Metanephros (tissue), 2 donors: Measurements from ENCODE around the gene ZNF598. TPM values are rescaled to one million over a fixed set of nuclear protein-coding genes. Genes with fewer than 3 reads are reported as not detected.

Experiments
- small RNA-seq: library from RNA; depleted of rRNA; stranded (forward); fragments of <200 nt; gene quantifications from one replicate; pipeline ENCODE3, GENCODE V24; 2014; ENCODE audit warnings: low replicate concordance
- total RNA-seq: library from RNA; depleted of rRNA; stranded (reverse); fragments of >200 nt; gene quantifications from one replicate; pipeline ENCODE4 v1.2.3, GENCODE V29; 2014

ZNF598 gene
- total RNA-seq = 20.9 TPM

DNA sequence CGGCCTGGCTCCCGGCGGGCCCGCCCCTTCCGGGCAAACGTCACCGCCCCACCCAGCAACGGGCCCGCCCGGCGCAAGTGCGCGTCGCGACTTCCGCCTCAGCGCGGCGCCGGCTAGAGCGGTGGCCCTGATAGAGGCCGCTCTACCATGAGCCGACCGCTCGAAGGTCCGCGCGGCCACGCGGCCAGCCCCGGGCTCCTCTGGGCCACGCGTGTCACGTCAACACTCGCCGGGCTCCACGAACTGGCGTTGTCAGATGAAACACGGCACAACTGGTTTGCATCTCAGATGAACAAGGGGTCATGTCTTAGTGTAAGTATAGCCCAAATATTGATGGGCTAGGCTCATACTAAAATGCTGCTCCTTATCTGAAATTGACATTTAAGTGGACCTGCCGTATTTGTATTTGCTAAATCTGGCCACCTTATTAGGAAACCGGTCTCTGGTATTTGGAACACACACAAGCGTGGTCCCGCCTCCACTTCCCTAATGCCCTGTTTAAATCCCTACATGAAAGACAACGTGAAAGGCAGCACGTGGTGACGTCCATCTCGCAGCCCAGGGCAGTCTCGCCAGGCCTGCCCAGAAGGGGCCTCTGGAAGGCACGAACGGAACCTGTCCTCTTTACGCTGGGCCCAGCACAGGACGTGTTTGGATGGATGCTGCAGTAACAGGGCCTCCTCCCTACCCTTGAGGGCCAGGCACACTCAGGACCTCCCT is at the start of gene ZNF598:
ZNF598 (minus strand) TSS at position 31 of the 720 bp plus-strand sequence.

DNA sequence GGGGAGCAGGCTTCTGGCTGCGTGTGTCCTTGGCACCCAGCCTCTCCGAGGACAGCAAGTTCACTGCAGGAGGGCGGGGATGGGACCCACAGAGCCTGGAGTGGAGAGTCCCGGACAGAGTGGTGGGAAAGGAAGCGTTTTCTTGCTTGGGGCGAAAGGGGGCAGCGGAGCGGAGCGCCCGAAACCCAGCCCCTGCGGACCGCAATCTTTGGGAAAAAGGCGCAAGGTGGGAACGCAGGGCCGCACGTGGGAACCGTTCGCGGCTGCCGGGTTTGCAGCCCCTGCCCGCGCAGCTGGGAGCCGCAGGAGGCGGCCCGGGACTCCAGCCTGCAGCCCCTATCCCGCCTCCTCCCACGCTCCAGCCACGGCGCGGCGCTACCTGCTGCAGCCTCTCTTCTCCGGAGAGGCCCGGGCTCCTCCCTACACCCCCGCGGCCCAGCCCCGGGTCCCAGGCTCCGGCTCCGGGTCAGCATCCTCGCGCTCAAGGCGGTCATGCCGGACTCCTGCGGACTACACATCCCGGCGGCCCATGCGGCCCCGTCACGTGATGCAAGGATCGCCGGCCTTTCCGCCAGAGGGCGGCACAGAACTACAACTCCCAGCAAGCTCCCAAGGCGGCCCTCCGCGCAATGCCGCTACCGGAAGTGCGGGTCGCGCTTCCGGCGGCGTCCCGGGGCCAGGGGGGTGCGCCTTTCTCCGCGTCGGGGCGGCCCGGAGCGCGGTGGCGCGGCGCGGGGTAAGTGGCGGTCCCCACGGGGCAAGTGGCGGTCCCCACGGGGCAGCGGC is 37.9 kb upstream of the ZNF598 start, which contains the start of the genes NTHL1 and TSC2:
NTHL1 (minus strand) TSS at position 505 of the 786 bp plus-strand sequence; CDS start at position 494, 11 bp downstream.
TSC2 (plus strand) TSS at position 656 of the 786 bp plus-strand sequence. CDS start 631 bp downstream, outside the sequence.

DNA sequence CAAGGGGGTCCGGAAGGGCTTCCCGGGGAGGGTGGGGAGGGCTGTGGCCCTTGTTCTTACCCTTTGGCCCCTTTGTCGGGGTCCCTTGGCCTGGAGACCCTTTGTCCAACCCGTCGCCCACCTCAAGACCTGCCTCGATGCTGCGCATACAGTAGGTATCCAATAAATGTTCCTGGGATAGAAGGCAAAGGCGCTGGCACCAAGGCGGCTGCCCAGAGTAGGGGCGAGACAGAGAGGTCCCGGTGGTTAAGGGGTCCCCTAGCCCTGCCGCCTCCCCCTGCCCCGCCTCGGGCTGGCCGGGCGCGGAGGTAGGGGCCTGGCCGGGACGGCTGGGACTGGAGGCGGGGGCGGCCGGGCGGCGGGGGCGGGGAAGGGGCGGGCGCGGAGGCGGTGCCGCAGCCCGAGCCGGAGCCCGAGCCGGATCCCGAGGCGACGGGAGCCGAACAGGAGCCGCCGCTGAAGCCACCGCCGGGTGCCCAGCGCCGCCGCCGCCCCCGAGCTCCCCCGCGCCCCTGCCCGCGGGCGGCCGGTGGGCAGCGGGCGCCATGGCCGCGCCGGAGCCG is 16.9 kb upstream of the ZNF598 start, which contains the start of gene NHERF2:
NHERF2 (plus strand) TSS at position 442 of the 563 bp plus-strand sequence; CDS start at position 546, 104 bp downstream.

DNA sequence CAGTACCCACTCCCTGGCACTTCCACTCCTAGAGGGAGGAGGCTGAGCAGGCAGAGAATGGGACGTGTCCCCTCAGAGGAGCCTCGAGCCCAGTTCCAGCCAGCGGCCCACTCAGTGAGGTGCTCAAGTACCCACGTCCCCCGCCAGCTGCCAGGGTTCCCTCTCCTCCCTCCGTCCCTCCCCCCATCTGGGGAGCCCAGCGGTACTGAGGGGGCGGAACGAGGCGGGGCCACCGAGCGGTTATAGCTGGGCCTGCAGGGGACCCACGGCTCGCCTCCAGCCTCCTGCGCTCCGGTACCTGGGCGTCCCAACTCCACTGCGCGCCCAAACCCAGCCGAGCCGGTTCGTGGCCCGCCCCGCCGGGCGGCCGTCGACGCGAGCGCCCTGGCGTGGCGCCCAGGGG is 9.9 kb upstream of the ZNF598 start, which contains the start of gene NPW:
NPW (plus strand) TSS at position 268 of the 403 bp plus-strand sequence.

DNA sequence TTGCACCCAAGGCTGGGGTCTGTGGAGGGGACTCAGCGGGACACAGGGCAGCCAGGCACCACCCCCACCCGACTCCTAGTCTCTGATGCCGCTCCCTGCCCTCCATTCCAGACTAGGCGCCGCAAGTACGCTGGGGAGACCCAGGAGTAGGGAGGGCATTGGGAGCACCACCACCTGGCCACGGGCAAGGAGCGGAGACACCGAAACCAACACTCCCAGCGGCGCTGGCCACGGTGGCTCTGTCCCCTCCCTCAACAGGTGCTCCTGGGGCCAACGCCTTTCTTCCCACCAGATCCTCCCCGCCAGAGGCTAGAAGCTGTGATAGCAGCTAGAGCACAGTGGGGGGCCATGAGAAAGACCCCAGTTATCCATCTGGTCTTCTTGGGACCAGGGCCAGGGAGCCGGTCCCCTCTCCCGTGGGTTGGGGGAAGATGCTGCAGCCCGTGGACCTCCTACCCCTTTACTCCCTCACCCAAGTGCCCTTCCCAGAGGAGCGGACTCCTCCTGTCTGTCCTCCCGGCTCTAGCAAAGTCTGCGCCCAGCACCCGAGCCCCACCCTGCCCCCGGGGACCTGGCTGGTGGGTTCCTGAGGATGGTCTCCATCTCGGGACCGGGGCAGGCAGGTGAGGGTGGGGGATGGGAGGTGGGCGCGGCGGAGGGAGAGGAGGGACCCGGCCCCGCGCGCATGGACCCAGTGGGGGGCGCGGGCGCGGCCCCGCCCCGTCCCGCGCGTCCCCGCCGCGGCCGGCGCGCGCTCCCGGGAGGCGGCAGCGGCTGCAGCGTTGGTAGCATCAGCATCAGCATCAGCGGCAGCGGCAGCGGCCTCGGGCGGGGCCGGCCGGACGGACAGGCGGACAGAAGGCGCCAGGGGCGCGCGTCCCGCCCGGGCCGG is 20.2 kb downstream of the ZNF598 start, which contains the start of gene SYNGR3:
SYNGR3 (plus strand) TSS at position 762 of the 892 bp plus-strand sequence. CDS start 133 bp downstream, outside the sequence.

DNA sequence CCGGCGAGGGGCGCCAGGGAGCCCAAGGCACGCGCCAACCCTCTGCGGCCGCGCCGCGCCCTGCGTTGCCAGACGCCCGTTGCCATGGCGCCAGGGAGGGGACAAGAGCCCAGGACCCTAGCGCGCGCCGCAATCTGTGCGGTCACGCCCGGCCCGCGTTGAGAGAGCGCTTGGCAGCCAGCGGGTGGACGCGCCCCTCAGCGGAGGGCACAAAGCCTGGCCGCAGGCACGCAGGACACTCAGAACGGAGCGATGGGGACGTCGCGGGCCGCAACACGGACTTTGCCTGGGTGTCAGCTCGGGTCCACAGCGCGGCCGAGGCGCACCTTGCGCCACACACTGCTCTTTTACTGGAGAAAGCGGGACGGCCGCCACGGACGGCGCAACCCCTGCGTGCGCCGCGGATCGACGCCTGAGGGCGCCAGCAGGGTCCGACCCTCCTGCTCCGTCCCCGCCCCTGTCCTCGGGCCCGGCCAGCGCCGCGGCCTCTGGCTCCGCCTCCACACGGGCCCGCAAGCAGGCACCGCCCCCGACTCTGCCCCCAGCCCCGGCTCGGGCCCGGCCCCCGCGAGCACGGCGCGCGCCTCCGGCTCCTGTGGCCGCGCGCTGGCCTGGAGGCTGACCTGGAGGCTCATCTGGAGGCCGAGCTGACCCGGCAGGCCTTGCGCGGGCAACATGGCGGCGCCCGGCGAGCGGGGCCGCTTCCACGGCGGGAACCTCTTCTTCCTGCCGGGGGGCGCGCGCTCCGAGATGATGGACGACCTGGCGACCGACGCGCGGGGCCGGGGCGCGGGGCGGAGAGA is 25.9 kb downstream of the ZNF598 start, which contains the start of gene GFER:
GFER (plus strand) TSS at position 650 of the 803 bp plus-strand sequence; CDS start at position 676, 26 bp downstream.

DNA sequence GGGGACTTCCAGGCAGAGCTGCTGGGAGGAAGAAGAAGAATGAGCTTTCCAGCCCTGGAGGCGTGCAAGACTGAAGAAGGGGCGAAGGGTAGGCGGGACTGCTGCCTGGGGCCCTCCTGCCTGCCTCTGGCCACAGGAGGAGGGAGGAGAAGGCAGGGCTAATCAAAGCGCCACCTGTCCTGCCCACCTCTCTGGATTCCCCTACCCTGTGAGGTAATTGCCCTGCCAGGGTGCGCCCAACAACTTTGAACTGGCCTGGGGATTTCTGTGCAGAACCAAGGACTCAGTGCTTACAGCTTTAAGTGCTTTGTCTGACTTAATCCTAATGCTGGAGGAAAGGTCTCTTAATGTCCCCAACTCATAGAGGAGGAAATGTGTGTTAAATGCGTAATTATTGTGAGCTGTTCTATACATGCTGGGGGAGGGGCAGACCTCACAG is 28.2 kb downstream of the ZNF598 start, which contains the start of gene NOXO1:
NOXO1 (minus strand) TSS at position 72 of the 439 bp plus-strand sequence. CDS start 290 bp downstream, outside the sequence.

DNA sequence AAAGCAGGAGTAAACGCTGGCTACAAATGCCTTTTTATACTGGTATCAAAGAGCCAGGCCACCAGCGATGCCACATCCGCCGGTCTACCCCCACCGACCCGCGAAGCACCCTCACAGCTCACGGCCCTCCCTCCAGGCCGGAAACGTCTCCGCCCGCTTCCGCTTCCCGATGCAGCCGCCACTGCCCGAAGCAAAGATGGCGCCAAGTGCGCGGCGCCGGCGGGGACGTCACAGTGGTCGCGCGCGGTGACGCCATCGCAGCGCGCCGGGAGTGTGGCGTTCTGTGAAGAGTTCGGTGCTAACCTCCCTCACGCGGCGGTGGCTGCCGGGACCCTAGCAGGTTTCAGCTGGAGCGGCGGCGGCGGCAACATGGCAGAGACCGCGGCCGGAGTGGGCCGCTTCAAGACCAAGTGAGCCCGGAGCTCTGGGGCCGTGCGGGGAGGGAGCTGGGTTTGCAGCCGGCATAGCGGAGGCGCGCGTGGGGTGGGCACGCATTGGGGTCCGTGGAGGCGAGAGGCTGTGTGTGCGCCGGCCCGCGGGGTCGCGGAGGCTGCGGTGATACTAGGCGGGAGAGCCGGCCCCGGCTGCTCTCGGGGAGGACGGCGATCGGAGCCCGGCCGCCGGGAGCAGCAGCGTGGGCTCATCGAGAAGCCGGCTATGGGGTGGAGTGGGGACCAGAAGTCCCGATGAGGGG is 37.7 kb downstream of the ZNF598 start, which contains the start of gene TBL3:
TBL3 (plus strand) TSS at position 258 of the 694 bp plus-strand sequence; CDS start at position 370, 112 bp downstream.

DNA sequence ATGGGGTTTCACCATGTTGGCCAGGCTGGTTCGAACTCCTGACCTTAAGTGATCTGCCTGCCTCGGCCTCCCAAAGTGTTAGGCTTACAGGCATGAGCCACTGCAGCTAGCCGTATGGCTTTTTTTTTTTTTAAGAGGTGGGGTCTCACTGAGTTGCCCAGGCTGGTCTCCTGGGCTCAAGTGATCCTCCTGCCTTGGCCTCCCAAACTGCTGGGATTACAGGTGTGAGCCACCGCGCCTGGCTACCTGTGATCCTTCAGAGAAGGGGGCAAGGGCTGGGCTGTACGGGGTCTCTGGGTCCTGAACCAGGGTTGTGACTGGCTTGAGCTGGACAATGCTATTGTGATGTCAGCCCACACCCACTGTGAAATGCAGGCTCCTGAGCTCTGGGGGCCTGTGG is 43.2 kb downstream of the ZNF598 start, which contains the start of gene RNF151:
RNF151 (plus strand) TSS at position 397 of the 400 bp plus-strand sequence. CDS start 26 bp downstream, outside the sequence.

DNA sequence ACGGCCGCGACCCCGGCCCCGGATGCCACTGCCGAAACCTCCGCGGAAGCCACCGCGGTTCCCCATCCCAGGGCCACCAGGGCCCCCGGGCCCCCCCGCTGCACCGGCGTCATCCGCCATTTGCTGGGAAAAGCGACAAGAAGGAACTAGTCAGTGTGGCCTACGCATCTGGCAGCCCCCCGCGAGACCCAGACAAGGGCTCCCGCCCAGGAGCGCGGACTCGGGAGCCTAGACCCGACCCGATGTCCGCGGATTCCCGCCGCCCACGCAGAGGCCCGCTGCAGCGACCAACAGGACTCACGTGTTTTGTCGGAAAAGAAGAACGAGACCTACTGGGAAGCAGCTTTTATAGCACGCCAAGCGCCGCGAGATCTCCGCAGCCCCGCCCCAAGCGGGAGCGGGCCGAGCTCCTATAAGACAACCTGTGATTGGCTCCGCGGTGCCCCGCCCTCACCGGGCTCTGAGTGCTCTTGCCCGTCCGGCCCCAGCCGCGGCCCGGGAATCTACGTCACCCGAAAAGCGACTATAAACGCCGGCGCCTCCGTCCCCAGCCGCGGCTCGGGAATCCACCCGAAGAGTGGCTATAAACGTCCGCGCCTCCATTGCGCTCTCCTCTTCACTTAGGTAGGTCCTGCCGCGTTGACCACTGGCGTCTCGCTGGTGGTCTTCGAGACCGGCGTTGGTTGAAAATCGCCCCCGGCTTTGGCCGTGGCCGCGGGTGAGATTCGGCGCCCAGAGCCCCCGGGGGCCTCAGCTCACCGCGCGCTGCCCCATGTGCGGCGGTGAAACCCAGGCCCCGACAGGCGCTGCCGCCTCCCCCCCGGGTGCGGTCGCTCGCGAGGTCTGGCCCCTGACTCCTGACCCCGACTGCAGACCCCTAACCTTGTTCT is 44.9 kb downstream of the ZNF598 start, which contains the start of gene RPS2:
RPS2 (minus strand) TSS at position 321 of the 890 bp plus-strand sequence; CDS start at position 120, 201 bp downstream.

DNA sequence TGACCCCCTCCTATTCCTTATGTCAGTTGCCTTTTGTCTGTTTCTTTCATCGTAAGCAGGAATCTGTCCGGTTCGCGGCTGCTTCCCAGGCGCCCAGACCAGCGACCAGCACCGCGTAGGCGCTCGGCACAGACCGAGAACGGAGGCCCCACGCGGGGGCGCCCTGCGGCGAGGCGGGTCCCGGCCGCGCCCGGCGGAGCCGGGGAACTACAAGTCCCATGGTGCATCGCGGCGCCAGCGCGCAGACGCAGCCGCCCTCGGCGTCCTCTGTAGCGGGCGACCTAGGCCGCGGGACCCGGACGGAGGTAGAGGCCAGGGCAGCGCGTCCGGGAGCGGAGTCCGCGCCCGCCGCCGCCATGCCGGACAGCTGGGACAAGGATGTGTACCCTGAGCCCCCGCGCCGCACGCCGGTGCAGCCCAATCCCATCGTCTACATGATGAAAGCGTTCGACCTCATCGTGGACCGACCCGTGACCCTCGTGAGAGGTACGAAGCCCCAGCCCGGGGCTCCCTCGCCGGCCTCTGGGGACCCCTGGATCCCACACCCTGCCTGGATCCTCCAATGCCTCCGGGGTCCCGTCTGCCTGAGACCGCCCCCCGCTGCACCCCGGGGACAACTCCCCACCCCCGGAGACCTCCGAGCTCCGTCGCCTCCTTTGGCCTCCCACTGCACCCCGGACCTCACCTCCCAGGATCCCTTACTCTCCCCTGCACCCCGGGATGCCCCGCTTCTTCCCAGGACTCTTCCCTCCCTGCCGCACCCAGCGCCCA is 50.2 kb downstream of the ZNF598 start, which contains the start of gene NDUFB10:
NDUFB10 (plus strand) TSS at position 270 of the 771 bp plus-strand sequence; CDS start at position 357, 87 bp downstream.

Small RNA genes within 50 kb of the gene (small RNA-seq; reads per million reads assigned to genes)
- not detected for gene AC005363.2
- not detected for gene RN7SL219P
- gene SNORA10 = not detected
- gene SNORA64 = not detected

Other genes with a start within 250 kb of the ZNF598 start
- gene NME3, start 238.3 kb downstream of the ZNF598 start, total RNA-seq = 43.1 TPM
- 20.1 TPM for gene EME2, start 237.0 kb downstream of the ZNF598 start, total RNA-seq
- 63.4 TPM for gene MRPS34, start 236.7 kb downstream of the ZNF598 start, total RNA-seq
- 78.3 TPM for gene SPSB3, start 227.2 kb downstream of the ZNF598 start, total RNA-seq
- 70.1 TPM for gene NUBP2, start 226.9 kb downstream of the ZNF598 start, total RNA-seq
- 7.0 TPM for gene IGFALS, start 216.1 kb downstream of the ZNF598 start, total RNA-seq
- gene HAGH, start 183.0 kb downstream of the ZNF598 start, total RNA-seq = 73.6 TPM
- gene FAHD1, start 182.6 kb downstream of the ZNF598 start, total RNA-seq = 98.6 TPM
- gene MEIOB, start 137.7 kb downstream of the ZNF598 start, total RNA-seq = 0.29 TPM
- gene HS3ST6, start 91.4 kb downstream of the ZNF598 start, total RNA-seq = 1.2 TPM
- 22.4 TPM for gene MSRB1, start 66.6 kb downstream of the ZNF598 start, total RNA-seq
- 33.3 TPM for gene RPL3L, start 55.1 kb downstream of the ZNF598 start, total RNA-seq
- gene NDUFB10, start 50.3 kb downstream of the ZNF598 start, total RNA-seq = 130 TPM
- gene RPS2, start 45.0 kb downstream of the ZNF598 start, total RNA-seq = 2,517 TPM
- not detected for gene RNF151, start 43.0 kb downstream of the ZNF598 start, total RNA-seq
- gene TBL3, start 37.8 kb downstream of the ZNF598 start, total RNA-seq = 32.2 TPM
- 0.47 TPM for gene NOXO1, start 28.4 kb downstream of the ZNF598 start, total RNA-seq
- 24.6 TPM for gene GFER, start 25.6 kb downstream of the ZNF598 start, total RNA-seq
- gene SYNGR3, start 19.9 kb downstream of the ZNF598 start, total RNA-seq = 3.2 TPM
- 7.0 TPM for gene NPW, start 10.0 kb upstream of the ZNF598 start, total RNA-seq
- gene NHERF2, start 17.1 kb upstream of the ZNF598 start, total RNA-seq = 109 TPM
- gene NTHL1, start 38.0 kb upstream of the ZNF598 start, total RNA-seq = 24.0 TPM
- 139 TPM for gene TSC2, start 38.2 kb upstream of the ZNF598 start, total RNA-seq
- 162 TPM for gene PKD1, start 126.1 kb upstream of the ZNF598 start, total RNA-seq
- gene RAB26, start 138.8 kb upstream of the ZNF598 start, total RNA-seq = 0.58 TPM
- gene TRAF7, start 146.0 kb upstream of the ZNF598 start, total RNA-seq = 40.6 TPM
- gene CASKIN1, start 186.8 kb upstream of the ZNF598 start, total RNA-seq = 1.6 TPM
- gene MLST8, start 195.6 kb upstream of the ZNF598 start, total RNA-seq = 31.9 TPM
- gene BRICD5, start 201.0 kb upstream of the ZNF598 start, total RNA-seq = 5.4 TPM
- 14.0 TPM for gene PGP, start 205.0 kb upstream of the ZNF598 start, total RNA-seq
- 37.2 TPM for gene E4F1, start 213.8 kb upstream of the ZNF598 start, total RNA-seq
- gene DNASE1L2, start 226.6 kb upstream of the ZNF598 start, total RNA-seq = 1.3 TPM
- gene ECI1, start 241.8 kb upstream of the ZNF598 start, total RNA-seq = 51.0 TPM